Astrocyte (in vitro differentiated cells and primary cell): ENCODE results near the gene CLEC2D. TPM values are rescaled to one million over a fixed set of nuclear protein-coding genes. Genes with fewer than 3 reads are reported as not detected.
A peak's percentile ranks its signal among the peaks of the same experiment; 100 is the strongest.

ENCODE experiments used
- DNase-seq: peaks from one replicate; pipeline ENCODE4 v3.0.0-alpha.2; 2010; ENCODE audit warnings: low read depth
- FAIRE-seq: peaks from 2 replicates; lab custom pipeline; 2011; peaks lifted over from hg19 to GRCh38; lab: Jason Lieb, UNC
- H2AFZ ChIP-seq: 2 replicates; pipeline ENCODE4 v1.6.0; 2012; ENCODE audit warnings: low read depth, low read length, inconsistent platforms
- H3K27ac ChIP-seq: 2 replicates; pipeline ENCODE4 v1.5.1; 2011; ENCODE audit warnings: low read depth, low read length, inconsistent platforms
- H3K27me3 ChIP-seq: 2 replicates; pipeline ENCODE4 v1.6.0; 2011; ENCODE audit warnings: low read length, inconsistent platforms; ENCODE audit not compliant: insufficient read depth
- H3K36me3 ChIP-seq: 2 replicates; pipeline ENCODE4 v1.5.1; 2011; ENCODE audit warnings: low read length, inconsistent platforms; ENCODE audit not compliant: insufficient read depth
- H3K4me1 ChIP-seq: 2 replicates; pipeline ENCODE4 v1.5.1; 2011; ENCODE audit warnings: low read length, inconsistent platforms; ENCODE audit not compliant: insufficient read depth
- H3K4me2 ChIP-seq: 2 replicates; pipeline ENCODE4 v1.6.0; 2012; ENCODE audit warnings: low read length, inconsistent platforms
- H3K4me3 ChIP-seq: 2 replicates; pipeline ENCODE4 v1.5.1; 2011; ENCODE audit warnings: low read depth, mild to moderate bottlenecking, low read length, inconsistent platforms; ENCODE audit not compliant: insufficient read depth
- H3K79me2 ChIP-seq: 2 replicates; pipeline ENCODE4 v1.6.0; 2012; ENCODE audit warnings: mild to moderate bottlenecking, low read length, inconsistent platforms; ENCODE audit not compliant: insufficient read depth
- H3K9ac ChIP-seq: 2 replicates; pipeline ENCODE4 v1.6.0; 2012; ENCODE audit warnings: mild to moderate bottlenecking, low read length, inconsistent platforms
- H3K9me3 ChIP-seq: 2 replicates; pipeline ENCODE4 v1.5.1; 2012; ENCODE audit warnings: low read depth, mild to moderate bottlenecking, low read length, inconsistent platforms; ENCODE audit not compliant: insufficient read depth
- H4K20me1 ChIP-seq: 2 replicates; pipeline ENCODE4 v1.6.0; 2012; ENCODE audit warnings: low read length, inconsistent platforms; ENCODE audit not compliant: insufficient read depth
- H3K27ac Mint-ChIP-seq: one replicate; pipeline ENCODE4 v1.8.0; 2021; ENCODE audit warnings: mild to moderate bottlenecking, mixed read lengths; ENCODE audit not compliant: unreplicated experiment
- H3K27me3 Mint-ChIP-seq: one replicate; pipeline ENCODE4 v1.8.0; 2021; ENCODE audit warnings: low read depth, mixed read lengths; ENCODE audit not compliant: unreplicated experiment
- H3K36me3 Mint-ChIP-seq: one replicate; pipeline ENCODE4 v1.8.0; 2021; ENCODE audit warnings: low read depth, mixed read lengths; ENCODE audit not compliant: unreplicated experiment
- H3K4me1 Mint-ChIP-seq: one replicate; pipeline ENCODE4 v1.8.0; 2021; ENCODE audit warnings: low read depth, mixed read lengths; ENCODE audit not compliant: unreplicated experiment
- H3K4me3 Mint-ChIP-seq: one replicate; pipeline ENCODE4 v1.8.0; 2021; ENCODE audit warnings: mild to moderate bottlenecking, moderate library complexity, mixed read lengths; ENCODE audit not compliant: unreplicated experiment
- H3K9me3 Mint-ChIP-seq: one replicate; pipeline ENCODE4 v1.8.0; 2021; ENCODE audit warnings: mild to moderate bottlenecking, mixed read lengths; ENCODE audit not compliant: unreplicated experiment
- CTCF ChIP-seq: IDR thresholded peaks from 2 replicates; pipeline ENCODE4 v1.5.1; 2011; ENCODE audit warnings: low read depth, mild to moderate bottlenecking, inconsistent platforms, low read length, moderate library complexity; ENCODE audit not compliant: insufficient read depth
- EZH2 ChIP-seq: IDR thresholded peaks from 2 replicates; pipeline ENCODE4 v1.6.1; 2012; ENCODE audit warnings: mild to moderate bottlenecking, low read length, inconsistent platforms; ENCODE audit not compliant: insufficient read depth
- total RNA-seq: library from RNA; stranded (reverse); gene quantifications from 2 replicates; pipeline ENCODE4 v1.2.1, GENCODE V29; 2021

CLEC2D gene
- total RNA-seq, 1 donor from 2014 or later: 4.7 TPM

DNA sequence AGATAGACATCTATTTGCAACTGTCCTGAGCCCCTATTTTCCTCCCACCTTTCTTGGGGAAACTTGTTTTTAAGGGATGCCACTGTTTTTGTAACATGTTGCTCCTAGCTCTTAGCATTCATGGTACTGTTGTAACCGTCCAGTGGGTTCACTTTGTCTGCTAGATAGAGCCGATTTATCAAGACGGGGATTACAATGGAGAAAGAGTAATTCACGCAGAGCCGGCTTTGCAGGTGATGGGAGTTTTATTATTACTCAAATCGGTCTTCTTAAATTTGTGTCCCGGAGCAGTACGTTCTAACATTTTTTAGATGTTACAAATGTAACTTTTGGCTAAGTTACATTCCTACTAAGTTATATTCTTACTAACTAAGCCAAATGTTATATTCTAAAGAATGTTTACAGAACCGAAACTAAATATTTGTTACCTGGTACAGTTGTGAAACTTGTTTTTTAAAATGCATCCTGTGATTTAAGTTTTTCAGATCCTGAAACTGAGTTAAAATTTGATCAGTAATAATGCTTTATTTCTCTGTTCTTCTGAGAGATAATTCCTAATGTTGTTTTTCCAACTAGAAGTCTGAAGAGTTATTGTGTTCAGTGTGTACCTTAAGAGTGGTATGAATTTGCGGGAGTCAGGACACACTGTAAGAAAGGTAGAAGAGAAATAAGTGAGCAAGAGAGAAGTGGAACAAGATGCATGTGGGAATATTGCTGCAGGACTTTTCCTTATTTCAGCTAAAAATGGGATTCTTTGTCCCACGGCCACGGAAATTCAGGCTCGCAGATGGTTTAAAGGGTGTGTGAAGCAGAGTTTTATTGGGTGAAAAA lies 20.6 kb upstream of the CLEC2D start:
- no peak for DNase-seq

GRCh38 chr12:9649532-9649940 lies 20.0 kb upstream of the CLEC2D start:
- H3K4me1 Mint-ChIP-seq: peaks cover 28% of the 10 kb centered on the region
- peak overlapping the region; percentile 70 for H3K4me3 ChIP-seq
- no peaks in the 10 kb centered on the region for H3K27me3 Mint-ChIP-seq
- TF ChIP-seq EZH2: no peak
- TF ChIP-seq CTCF: no peak
- H3K4me1 ChIP-seq: peaks cover 23% of the 10 kb centered on the region
- no peaks in the 10 kb centered on the region for H3K27me3 ChIP-seq
- FAIRE-seq (no peak), DNase-seq (no peak)
- H3K9me3 ChIP-seq: no peaks in the 10 kb centered on the region
- H3K27ac ChIP-seq: peak overlapping the region; percentile 74
- peak overlapping the region; percentile 79 for H3K4me3 Mint-ChIP-seq
- peak overlapping the region; percentile 97 for H3K4me2 ChIP-seq
- peaks cover 7% of the 10 kb centered on the region for H3K9me3 Mint-ChIP-seq
- peaks cover 10% of the 10 kb centered on the region for H3K36me3 Mint-ChIP-seq
- H3K79me2 ChIP-seq: peaks cover 34% of the 10 kb centered on the region
- H2AFZ ChIP-seq: peak overlapping the region; percentile 0
- peak overlapping the region; percentile 90 for H3K9ac ChIP-seq
- peak overlapping the region; percentile 1 for H3K27ac Mint-ChIP-seq
- peaks cover 10% of the 10 kb centered on the region for H3K36me3 ChIP-seq
- H4K20me1 ChIP-seq: no peaks in the 10 kb centered on the region

More for the DNA sequence above, 20.6 kb upstream of the CLEC2D start:
- peak overlapping the region; percentile 93 for H3K27ac Mint-ChIP-seq
- H3K4me3 Mint-ChIP-seq: peak overlapping the region; percentile 79
- H2AFZ ChIP-seq: peak overlapping the region; percentile 92
- peaks cover 34% of the 10 kb centered on the region for H3K79me2 ChIP-seq
- H3K9me3 Mint-ChIP-seq: peaks cover 7% of the 10 kb centered on the region
- peaks cover 28% of the 10 kb centered on the region for H3K4me1 Mint-ChIP-seq
- peak overlapping the region; percentile 97 for H3K4me2 ChIP-seq
- H3K36me3 Mint-ChIP-seq: peaks cover 8% of the 10 kb centered on the region
- no peaks in the 10 kb centered on the region for H3K27me3 ChIP-seq
- H4K20me1 ChIP-seq: no peaks in the 10 kb centered on the region
- H3K27me3 Mint-ChIP-seq: no peaks in the 10 kb centered on the region
- peak overlapping the region; percentile 74 for H3K27ac ChIP-seq
- FAIRE-seq: no peak
- H3K9me3 ChIP-seq: no peaks in the 10 kb centered on the region
- H3K4me1 ChIP-seq: peaks cover 23% of the 10 kb centered on the region
- H3K4me3 ChIP-seq: peak overlapping the region; percentile 70
- TF ChIP-seq CTCF (no peak), EZH2 (no peak)
- peak overlapping the region; percentile 90 for H3K9ac ChIP-seq
- H3K36me3 ChIP-seq: peaks cover 4% of the 10 kb centered on the region

- H3K4me1 ChIP-seq: peaks cover 23% of the 10 kb centered on the region
- H3K36me3 ChIP-seq: peaks cover 12% of the 10 kb centered on the region
- Mint-ChIP-seq H3K9me3 (peaks cover 7% of the 10 kb centered on the region), H3K27me3 (no peaks in the 10 kb centered on the region), H3K27ac (peak overlapping the region; percentile 99), H3K4me1 (peaks cover 28% of the 10 kb centered on the region), H3K4me3 (peak overlapping the region; percentile 73), H3K36me3 (peaks cover 10% of the 10 kb centered on the region)
- DNase-seq (peak; percentile 24), FAIRE-seq (no peak)
- peaks cover 34% of the 10 kb centered on the region for H3K79me2 ChIP-seq
- H2AFZ ChIP-seq: no peak overlapping the region
- TF ChIP-seq CTCF (no peak), EZH2 (no peak)
- H3K4me2 ChIP-seq: peak overlapping the region; percentile 97
- peak overlapping the region; percentile 70 for H3K4me3 ChIP-seq
- H3K27me3 ChIP-seq: no peaks in the 10 kb centered on the region
- no peaks in the 10 kb centered on the region for H3K9me3 ChIP-seq
- H4K20me1 ChIP-seq: no peaks in the 10 kb centered on the region
- peak overlapping the region; percentile 66 for H3K27ac ChIP-seq
- peak overlapping the region; percentile 47 for H3K9ac ChIP-seq
Measured at GRCh38 chr12:9650151-9650576, 19.3 kb upstream of the CLEC2D start.
